Gastroesophageal sphincter (tissue), 3 donors: ENCODE results near the gene IBTK.

Source experiments
- CTCF ChIP-seq, 4 experiments: fragments of 200-600 bp in 2 of 4; fragments of 450-650 bp in 2 of 4; sonication (generic) in 1 of 4; IDR thresholded peaks; one replicate each; pipeline ENCODE4 v1.5.1; 2017 to 2019; ENCODE audit warnings: antibody characterized with exemption in 4 of 4, mild to moderate bottlenecking in 2 of 4, moderate library complexity in 2 of 4
- EP300 ChIP-seq: sonication (generic); formaldehyde crosslinking; IDR thresholded peaks from one replicate; pipeline ENCODE4 v1.6.1; 2017; ENCODE audit warnings: antibody characterized with exemption, mild to moderate bottlenecking
- POLR2A ChIP-seq, 2 donors: fragments of 450-650 bp; IDR thresholded peaks; one replicate each; pipeline ENCODE4 v1.6.1; 2017; ENCODE audit warnings: antibody characterized with exemption in 2 of 2, mild to moderate bottlenecking in 2 of 2, moderate library complexity in 1 of 2
- POLR2AphosphoS5 ChIP-seq: sonication (generic); formaldehyde crosslinking; IDR thresholded peaks from one replicate; pipeline ENCODE4 v1.6.1; 2017; ENCODE audit warnings: antibody characterized with exemption

GRCh38 chr6:82185948-82186535, 61.5 kb downstream of the IBTK start:
- TF ChIP-seq CTCF (IDR thresholded peaks at IDR 0.05), result no peak
- TF ChIP-seq POLR2AphosphoS5, result no peak
- no peak for TF ChIP-seq EP300
- no peak for TF ChIP-seq POLR2A (IDR thresholded peaks at IDR 0.05)
